Large intestine (tissue), 3 donors: Measurements from ENCODE around the gene BRCA1. TPM values are rescaled to one million over a fixed set of nuclear protein-coding genes. Genes with fewer than 3 reads are reported as not detected.
"Not testable (repeated sequence)": the region's sequence is repeated elsewhere in the genome, so short reads cannot be mapped to it uniquely, and the experiment has no call there.

Source experiments
- DNase-seq, 2 donors: peaks; one replicate each; pipeline versions ENCODE4 v3.0.0 to v3.0.0-alpha.2; 2013
- H3K27ac ChIP-seq: one replicate; pipeline ENCODE4 v1.5.1; 2013; ENCODE audit warnings: low read length
- H3K27me3 ChIP-seq: 2 replicates; pipeline ENCODE4 v1.6.1; 2013; ENCODE audit warnings: low read length; ENCODE audit not compliant: control insufficient read depth, insufficient read depth
- H3K36me3 ChIP-seq: 2 replicates; pipeline ENCODE4 v1.6.1; 2013; ENCODE audit warnings: low read length; ENCODE audit not compliant: control insufficient read depth, insufficient read depth
- H3K4me1 ChIP-seq: one replicate; pipeline ENCODE4 v1.6.1; 2013; ENCODE audit warnings: low read length; ENCODE audit not compliant: control insufficient read depth, insufficient read depth
- H3K4me3 ChIP-seq: one replicate; pipeline ENCODE4 v1.5.1; 2013; ENCODE audit warnings: low read length
- H3K9me3 ChIP-seq: one replicate; pipeline ENCODE4 v1.6.1; 2013; ENCODE audit warnings: mild to moderate bottlenecking, low read depth, low read length, moderate library complexity; ENCODE audit not compliant: control insufficient read depth
- WGBS: methylation state at CpG from one replicate; pipeline ENCODE4 v1.1.5; 2013; ENCODE audit warnings: low lambda C conversion rate; ENCODE audit not compliant: insufficient coverage; 5-methylcytosine and 5-hydroxymethylcytosine counted together
- polyA plus RNA-seq: library from polyadenylated mRNA; unstranded; fragments of 120-200 nt; gene quantifications from one replicate; pipeline ENCODE4 v1.2.1, GENCODE V29; 2013

BRCA1 gene
- polyA plus RNA-seq, 1 donor: 10.4 TPM

- no peak for DNase-seq
- H3K9me3 ChIP-seq: no peaks in the 10 kb centered on the region
- H3K36me3 ChIP-seq: peaks cover 63% of the 10 kb centered on the region
- no peak overlapping the region for H3K4me3 ChIP-seq
- no CpG with 5 or more reads among the region's 9 CpGs for WGBS
- H3K27ac ChIP-seq: no peak overlapping the region
- H3K4me1 ChIP-seq: peaks cover 35% of the 10 kb centered on the region
- H3K27me3 ChIP-seq: no peaks in the 10 kb centered on the region
Observed at GRCh38 chr17:43015579-43015978, 109.6 kb downstream of the BRCA1 start.

- no peak overlapping the region for H3K27ac ChIP-seq
Observed at GRCh38 chr17:43014649-43015542, 110.3 kb downstream of the BRCA1 start.

GRCh38 chr17:43014020-43014648, 111.0 kb downstream of the BRCA1 start:
- peaks cover 28% of the 10 kb centered on the region for H3K4me1 ChIP-seq
- no peaks in the 10 kb centered on the region for H3K9me3 ChIP-seq
- no peak for DNase-seq
- no peak overlapping the region for H3K27ac ChIP-seq
- no peak overlapping the region for H3K4me3 ChIP-seq
- WGBS: no CpG with 5 or more reads among the region's 12 CpGs
- no peaks in the 10 kb centered on the region for H3K27me3 ChIP-seq
- peaks cover 63% of the 10 kb centered on the region for H3K36me3 ChIP-seq

More at GRCh38 chr17:43014649-43015542, 110.3 kb downstream of the BRCA1 start:
- DNase-seq: no peak
- H3K9me3 ChIP-seq: no peaks in the 10 kb centered on the region
- H3K36me3 ChIP-seq: peaks cover 63% of the 10 kb centered on the region
- no peak overlapping the region for H3K4me3 ChIP-seq
- no peaks in the 10 kb centered on the region for H3K27me3 ChIP-seq
- peaks cover 35% of the 10 kb centered on the region for H3K4me1 ChIP-seq
- no CpG with 5 or more reads among the region's 8 CpGs for WGBS

- no peak overlapping the region for H3K27ac ChIP-seq
- no CpG with 5 or more reads among the region's 8 CpGs for whole genome bisulfite sequencing
- H3K4me3 ChIP-seq: no peak overlapping the region
- no peaks in the 10 kb centered on the region for H3K9me3 ChIP-seq
- peaks cover 56% of the 10 kb centered on the region for H3K36me3 ChIP-seq
- no peaks in the 10 kb centered on the region for H3K27me3 ChIP-seq
- no peak for DNase-seq
- peaks cover 19% of the 10 kb centered on the region for H3K4me1 ChIP-seq
Observed at GRCh38 chr17:43013296-43013695, 111.9 kb downstream of the BRCA1 start.

- H3K36me3 ChIP-seq: peaks cover 47% of the 10 kb centered on the region
Observed at GRCh38 chr17:43011728-43012472, 113.3 kb downstream of the BRCA1 start.

GRCh38 chr17:43010667-43011308, 114.4 kb downstream of the BRCA1 start:
- peak overlapping the region; percentile 67 for H3K27ac ChIP-seq
- H3K4me1 ChIP-seq: peaks cover 22% of the 10 kb centered on the region
- H3K9me3 ChIP-seq: no peaks in the 10 kb centered on the region
- H3K36me3 ChIP-seq: peaks cover 38% of the 10 kb centered on the region
- WGBS: no CpG with 5 or more reads among the region's 5 CpGs
- H3K4me3 ChIP-seq: no peak overlapping the region
- H3K27me3 ChIP-seq: no peaks in the 10 kb centered on the region
- peak; percentile 82 to 92 for DNase-seq

More at GRCh38 chr17:43011728-43012472, 113.3 kb downstream of the BRCA1 start:
- Histone ChIP-seq H3K27me3 (no peaks in the 10 kb centered on the region), H3K9me3 (no peaks in the 10 kb centered on the region), H3K27ac (no peak overlapping the region), H3K4me1 (peaks cover 19% of the 10 kb centered on the region), H3K4me3 (no peak overlapping the region)
- DNase-seq: no peak
- WGBS: no CpG with 5 or more reads among the region's 15 CpGs

- Histone ChIP-seq H3K27me3 (no peaks in the 10 kb centered on the region), H3K9me3 (no peaks in the 10 kb centered on the region), H3K4me3 (peak within 1 kb of the TSS; percentile 65), H3K27ac (peak within 1 kb of the TSS; percentile 94), H3K4me1 (peaks cover 21% of the 10 kb centered on the region), H3K36me3 (peaks cover 22% of the 10 kb centered on the region)
- DNase-seq: peak; percentile 90 to 95
- WGBS: no CpG with 5 or more reads among the region's 18 CpGs
Observed at GRCh38 chr17:43006639-43007551, 118.3 kb downstream of the BRCA1 start, which contains the start of gene IFI35. TSS of gene IFI35 (plus strand) at chr17:43006784. CDS start at chr17:43006948, 164 bp downstream.

GRCh38 chr17:43003542-43004172, 121.5 kb downstream of the BRCA1 start:
- H3K27me3 ChIP-seq: no peaks in the 10 kb centered on the region
- peaks cover 41% of the 10 kb centered on the region for H3K36me3 ChIP-seq
- H3K4me1 ChIP-seq: peaks cover 11% of the 10 kb centered on the region
- 100% methylated on average over 1 of the region's 5 CpGs for WGBS
- no peaks in the 10 kb centered on the region for H3K9me3 ChIP-seq
- H3K4me3 ChIP-seq: no peak overlapping the region
- no peak overlapping the region for H3K27ac ChIP-seq
- no peak for DNase-seq

- H3K27ac ChIP-seq, DNase-seq, H3K27me3 ChIP-seq, H3K9me3 ChIP-seq, H3K4me3 ChIP-seq, H3K4me1 ChIP-seq: not testable (repeated sequence)
- no CpG with 5 or more reads among the region's 13 CpGs for WGBS
- H3K36me3 ChIP-seq: peaks cover 41% of the 10 kb centered on the region
Observed at GRCh38 chr17:43000894-43001293, 124.3 kb downstream of the BRCA1 start.
